B cell (primary cell): ENCODE data around the gene PXDC1. TPM values are rescaled to one million over a fixed set of nuclear protein-coding genes. Genes with fewer than 3 reads are reported as not detected.

ENCODE experiments used
- ATAC-seq: fragments of 200-7000 bp; cut with Tn5 transposase; one replicate; pipeline ENCODE4 v1.10.0; 2021; ENCODE audit warnings: low read depth, mild to moderate bottlenecking, moderate number of reproducible peaks, moderate library complexity
- CTCF ChIA-PET: fragments of 350-600 bp; sonication (Branson Sonifier 250); formaldehyde crosslinking; loops from one replicate; lab custom pipeline; 2021; ENCODE audit warnings: antibody characterized with exemption, inconsistent platforms; lab: Charles Lee
- POLR2A ChIA-PET: fragments of 350-600 bp; sonication (Branson Sonifier 250); formaldehyde crosslinking; loops from one replicate; lab custom pipeline; 2021; ENCODE audit warnings: antibody characterized with exemption; lab: Charles Lee
- DNase-seq: peaks from one replicate; pipeline ENCODE4 v3.0.0; 2013
- H2AFZ ChIP-seq: 2 replicates; pipeline ENCODE4 v1.6.1; 2012; ENCODE audit warnings: mild to moderate bottlenecking, low read depth, low read length; ENCODE audit not compliant: insufficient read depth, poor library complexity, severe bottlenecking
- H3K27ac ChIP-seq, 2 donors: 1 replicate in 1 of 2; 2 replicates in 1 of 2; pipeline ENCODE4 v1.5.1; 2012 to 2013; ENCODE audit warnings: low read length in 2 of 2, mild to moderate bottlenecking in 2 of 2, moderate library complexity in 1 of 2
- H3K27me3 ChIP-seq, 4 experiments: fragments of 200-600 bp in 1 of 4; sonication (generic) in 1 of 4; replicated peaks in 1 of 4; 1 replicate in 2 of 4; 2 replicates in 2 of 4; pipeline versions ENCODE4 v1.6.1 to v1.7.0; 2013 to 2016; ENCODE audit warnings: low read length in 3 of 4, mild to moderate bottlenecking in 2 of 4, mixed read lengths in 1 of 4, moderate library complexity in 1 of 4; ENCODE audit not compliant: insufficient read depth in 4 of 4, control insufficient read depth in 3 of 4; ENCODE audit errors: control extremely low read depth in 1 of 4
- H3K36me3 ChIP-seq, 2 experiments: replicated peaks in 1 of 2; 1 replicate in 1 of 2; 2 replicates in 1 of 2; pipeline versions ENCODE4 v1.6.1 to v1.7.1; 2013; ENCODE audit warnings: low read length in 1 of 2; ENCODE audit not compliant: insufficient read depth in 2 of 2, control insufficient read depth in 1 of 2; ENCODE audit errors: control extremely low read depth in 1 of 2, extremely low read depth in 1 of 2
- H3K4me1 ChIP-seq, 2 donors: fragments of 200-600 bp in 1 of 2; sonication (generic) in 1 of 2; 1 replicate in 1 of 2; 2 replicates in 1 of 2; pipeline versions ENCODE4 v1.5.1 to v1.6.1; 2013 to 2017; ENCODE audit warnings: low read length in 2 of 2; ENCODE audit not compliant: control insufficient read depth in 2 of 2, insufficient read depth in 2 of 2
- H3K4me2 ChIP-seq: replicated peaks from 2 replicates; pipeline ENCODE3; 2012; ENCODE audit warnings: mild to moderate bottlenecking, low read depth, low read length; ENCODE audit not compliant: poor library complexity, severe bottlenecking
- H3K4me3 ChIP-seq, 5 experiments: fragments of 200-600 bp in 1 of 5; sonication (generic) in 1 of 5; 1 replicate in 3 of 5; 2 replicates in 2 of 5; pipeline versions ENCODE4 v1.5.1 to v1.7.0; 2011 to 2016; ENCODE audit warnings: low read length in 4 of 5, mild to moderate bottlenecking in 4 of 5, low read depth in 2 of 5, control low read depth in 1 of 5, moderate library complexity in 1 of 5; ENCODE audit not compliant: insufficient read depth in 1 of 5; ENCODE audit errors: control extremely low read depth in 1 of 5, extremely low read depth in 1 of 5
- H3K79me2 ChIP-seq: fragments of 200-600 bp; sonication (generic); one replicate; pipeline ENCODE4 v1.6.0; 2016; ENCODE audit warnings: low read length; ENCODE audit not compliant: control insufficient read depth, insufficient read depth
- H3K9ac ChIP-seq: fragments of 200-600 bp; sonication (generic); 2 replicates; pipeline ENCODE4 v1.6.1; 2017; ENCODE audit warnings: mild to moderate bottlenecking, low read length, moderate library complexity
- H3K9me3 ChIP-seq, 3 donors: one replicate each; pipeline versions ENCODE4 v1.6.1 to v1.7.1; 2013; ENCODE audit warnings: low read length in 2 of 3; ENCODE audit not compliant: control insufficient read depth in 2 of 3, insufficient read depth in 1 of 3; ENCODE audit errors: control extremely low read depth in 1 of 3
- H4K20me1 ChIP-seq: 2 replicates; pipeline ENCODE4 v1.6.0; 2012; ENCODE audit warnings: mild to moderate bottlenecking, low read length; ENCODE audit not compliant: insufficient read depth, control insufficient read depth, poor library complexity, severe bottlenecking
- H3K27ac Mint-ChIP-seq: one replicate; pipeline ENCODE4 v1.8.0; 2021; ENCODE audit warnings: mixed read lengths
- H3K27me3 Mint-ChIP-seq: one replicate; pipeline ENCODE4 v1.8.0; 2021; ENCODE audit warnings: mixed read lengths
- H3K4me1 Mint-ChIP-seq: one replicate; pipeline ENCODE4 v1.8.0; 2021; ENCODE audit warnings: mixed read lengths
- H3K4me3 Mint-ChIP-seq: one replicate; pipeline ENCODE4 v1.8.0; 2021; ENCODE audit warnings: mixed read lengths
- H3K9me3 Mint-ChIP-seq: one replicate; pipeline ENCODE4 v1.8.0; 2022; ENCODE audit warnings: mixed read lengths; ENCODE audit not compliant: insufficient read depth
- EZH2 ChIP-seq: IDR thresholded peaks from 2 replicates; pipeline ENCODE4 v1.6.1; 2012; ENCODE audit warnings: borderline replicate concordance, low read depth, mild to moderate bottlenecking, moderate library complexity, low read length; ENCODE audit not compliant: insufficient read depth, poor library complexity, severe bottlenecking
- WGBS: methylation state at CpG from one replicate; pipeline ENCODE4 v1.1.5; 2013; ENCODE audit warnings: missing lambda C conversion rate; ENCODE audit not compliant: insufficient coverage; 5-methylcytosine and 5-hydroxymethylcytosine counted together
- intact Hi-C: fragments of 100-400 bp; cut with micrococcal nuclease; formaldehyde crosslinking; loops from one replicate; pipeline ENCODE4 v1.10.0; 2022
- polyA plus RNA-seq: library from polyadenylated mRNA; depleted of rRNA; stranded (reverse); fragments of >200 nt; gene quantifications from 2 replicates; pipeline ENCODE4 v1.2.3, GENCODE V29; 2012
- total RNA-seq, 2 donors: library from RNA; stranded (reverse); fragments of 120-200 nt in 1 of 2; gene quantifications; 1 replicate in 1 of 2; 2 replicates in 1 of 2; pipeline versions ENCODE4 v1.2.3 to v1.2.4, GENCODE V29; 2013 to 2022
- TF ChIP-seq, protein P1 (sequence below): fragments of 200-600 bp; IDR thresholded peaks from one replicate; pipeline ENCODE4 v1.8.0; 2022; ENCODE audit warnings: antibody characterized with exemption, mild to moderate bottlenecking

The PXDC1 gene
- total and polyA plus RNA-seq, 2 donors (not counting 1 experiment from before 2014, with no cell fraction given) = 4.7 to 18.9 TPM

DNA sequence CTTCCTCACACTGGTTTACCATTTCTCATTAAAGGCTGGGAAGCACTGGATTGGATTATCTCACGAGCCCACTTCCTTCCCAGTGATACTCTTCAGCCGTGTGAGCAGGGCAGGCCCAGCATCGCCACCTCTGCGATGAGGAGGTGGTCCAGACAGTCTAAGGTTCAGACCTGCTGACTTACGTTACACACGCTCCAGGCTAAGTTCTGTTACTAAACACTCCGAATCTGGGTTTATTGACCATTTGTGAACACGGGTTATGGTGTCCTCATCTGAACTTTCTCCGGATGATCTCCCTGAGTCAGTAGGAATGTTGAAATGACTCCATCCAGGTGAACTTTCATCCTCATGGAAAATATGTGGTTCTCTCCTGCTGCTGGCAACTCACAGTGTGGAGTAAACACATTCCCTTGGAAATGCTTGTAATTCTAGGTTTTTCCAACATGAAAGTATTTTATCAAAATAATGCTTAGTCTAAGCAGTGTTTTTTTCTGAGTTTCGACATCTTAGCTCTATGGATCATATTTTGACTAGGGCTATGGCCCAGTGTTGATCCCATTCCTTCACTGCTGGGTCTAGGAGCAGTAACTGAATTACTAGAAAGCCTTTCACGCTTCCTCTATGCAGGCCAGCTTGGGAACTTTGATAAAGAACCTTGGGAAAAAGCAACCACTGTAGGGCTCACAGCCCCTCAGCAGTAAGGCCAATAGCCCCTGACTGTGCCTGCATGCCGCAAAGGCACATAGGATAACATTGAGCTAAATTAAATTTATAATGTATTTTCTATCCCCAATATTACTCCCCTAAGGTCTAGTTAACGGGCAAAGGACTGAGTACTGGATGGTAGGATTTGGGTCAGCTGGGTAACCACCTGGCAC is 37.7 kb upstream of the PXDC1 start:
- no peak overlapping the region for H3K9ac ChIP-seq
- 96% methylated on average over 11 of the region's 13 CpGs for WGBS
- no peaks in the 10 kb centered on the region for H3K27me3 ChIP-seq
- no peaks in the 10 kb centered on the region for H3K27me3 Mint-ChIP-seq
- H3K9me3 Mint-ChIP-seq = no peaks in the 10 kb centered on the region
- no peaks in the 10 kb centered on the region for H4K20me1 ChIP-seq
- peaks cover 10 to 30% of the 10 kb centered on the region in 2 donors for H3K4me1 ChIP-seq
- no peak overlapping the region for H3K4me3 ChIP-seq
- no peak for DNase-seq
- POLR2A ChIA-PET = no interaction called here
- CTCF ChIA-PET = no interaction called here
- H3K4me3 Mint-ChIP-seq = no peak overlapping the region
- ATAC-seq = no peak
- no peak overlapping the region for H3K4me2 ChIP-seq
- no peaks in the 10 kb centered on the region for H3K79me2 ChIP-seq
- TF ChIP-seq, protein P1, sequence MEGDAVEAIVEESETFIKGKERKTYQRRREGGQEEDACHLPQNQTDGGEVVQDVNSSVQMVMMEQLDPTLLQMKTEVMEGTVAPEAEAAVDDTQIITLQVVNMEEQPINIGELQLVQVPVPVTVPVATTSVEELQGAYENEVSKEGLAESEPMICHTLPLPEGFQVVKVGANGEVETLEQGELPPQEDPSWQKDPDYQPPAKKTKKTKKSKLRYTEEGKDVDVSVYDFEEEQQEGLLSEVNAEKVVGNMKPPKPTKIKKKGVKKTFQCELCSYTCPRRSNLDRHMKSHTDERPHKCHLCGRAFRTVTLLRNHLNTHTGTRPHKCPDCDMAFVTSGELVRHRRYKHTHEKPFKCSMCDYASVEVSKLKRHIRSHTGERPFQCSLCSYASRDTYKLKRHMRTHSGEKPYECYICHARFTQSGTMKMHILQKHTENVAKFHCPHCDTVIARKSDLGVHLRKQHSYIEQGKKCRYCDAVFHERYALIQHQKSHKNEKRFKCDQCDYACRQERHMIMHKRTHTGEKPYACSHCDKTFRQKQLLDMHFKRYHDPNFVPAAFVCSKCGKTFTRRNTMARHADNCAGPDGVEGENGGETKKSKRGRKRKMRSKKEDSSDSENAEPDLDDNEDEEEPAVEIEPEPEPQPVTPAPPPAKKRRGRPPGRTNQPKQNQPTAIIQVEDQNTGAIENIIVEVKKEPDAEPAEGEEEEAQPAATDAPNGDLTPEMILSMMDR = no peak
- no peak for TF ChIP-seq EZH2
- peaks cover 29% of the 10 kb centered on the region for H3K4me1 Mint-ChIP-seq
- H3K27ac Mint-ChIP-seq = no peak overlapping the region
- intact Hi-C loops = no loop called here
- H2AFZ ChIP-seq = no peak overlapping the region
- H3K9me3 ChIP-seq = no peaks in the 10 kb centered on the region
- H3K36me3 ChIP-seq = no peaks in the 10 kb centered on the region
- no peak overlapping the region for H3K27ac ChIP-seq

DNA sequence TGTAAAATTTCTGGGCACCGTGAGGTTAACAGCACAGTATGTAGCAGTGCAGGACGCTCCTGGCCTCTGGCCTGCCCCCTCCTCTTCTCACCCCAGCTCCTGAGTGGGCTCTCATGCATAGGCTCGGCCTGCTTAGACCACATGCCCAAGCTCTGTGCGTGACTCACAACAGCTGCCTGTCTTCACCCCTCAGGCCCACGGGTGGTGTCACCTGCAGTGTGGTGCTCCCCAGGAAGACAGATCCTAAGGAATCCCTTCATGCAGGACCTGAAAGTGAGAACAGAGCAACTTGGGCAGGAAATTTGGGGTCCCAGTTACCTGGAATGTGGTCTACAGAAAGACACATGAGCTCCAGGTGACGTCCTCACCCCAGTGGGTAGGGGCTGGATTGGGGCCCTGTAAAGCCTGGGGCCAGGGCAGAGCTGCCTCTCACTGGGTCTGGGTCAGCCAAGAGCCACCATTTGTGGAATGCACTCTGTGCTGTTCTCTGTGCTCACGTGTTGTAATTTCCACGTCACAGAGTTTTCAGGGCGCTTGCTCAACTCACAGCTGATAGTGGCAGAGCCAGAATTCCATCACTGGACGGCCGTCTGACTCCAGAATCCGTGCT is 37.0 kb upstream of the PXDC1 start:
- ATAC-seq = no peak
- TF ChIP-seq EZH2 = no peak
- TF ChIP-seq, protein P1 = no peak
- WGBS = 95% methylated on average over 12 of the region's 12 CpGs
- Histone ChIP-seq H3K27me3 (no peaks in the 10 kb centered on the region), H3K36me3 (no peaks in the 10 kb centered on the region), H2AFZ (no peak overlapping the region), H3K4me3 (no peak overlapping the region), H3K4me1 (peaks cover 2 to 23% of the 10 kb centered on the region in 2 donors), H3K27ac (no peak overlapping the region), H3K9ac (no peak overlapping the region), H3K79me2 (no peaks in the 10 kb centered on the region), H3K4me2 (no peak overlapping the region), H4K20me1 (no peaks in the 10 kb centered on the region), H3K9me3 (no peaks in the 10 kb centered on the region)
- Mint-ChIP-seq H3K4me3 (no peak overlapping the region), H3K9me3 (no peaks in the 10 kb centered on the region), H3K27me3 (no peaks in the 10 kb centered on the region), H3K27ac (no peak overlapping the region), H3K4me1 (peaks cover 21% of the 10 kb centered on the region)
- CTCF ChIA-PET = interaction anchor here (0.7 kb wide), 1 partner anchor 144 kb away, joined by 3 read pairs; no protein-coding TSS in a partner anchor
- intact Hi-C loops = no loop called here
- no peak for DNase-seq
- POLR2A ChIA-PET = no interaction called here
